ENCODE results near the gene TBX20.
"Not testable (repeated sequence)": the region's sequence is repeated elsewhere in the genome, so short reads cannot be mapped to it uniquely, and the experiment has no call there.

Gene TBX20

DNA sequence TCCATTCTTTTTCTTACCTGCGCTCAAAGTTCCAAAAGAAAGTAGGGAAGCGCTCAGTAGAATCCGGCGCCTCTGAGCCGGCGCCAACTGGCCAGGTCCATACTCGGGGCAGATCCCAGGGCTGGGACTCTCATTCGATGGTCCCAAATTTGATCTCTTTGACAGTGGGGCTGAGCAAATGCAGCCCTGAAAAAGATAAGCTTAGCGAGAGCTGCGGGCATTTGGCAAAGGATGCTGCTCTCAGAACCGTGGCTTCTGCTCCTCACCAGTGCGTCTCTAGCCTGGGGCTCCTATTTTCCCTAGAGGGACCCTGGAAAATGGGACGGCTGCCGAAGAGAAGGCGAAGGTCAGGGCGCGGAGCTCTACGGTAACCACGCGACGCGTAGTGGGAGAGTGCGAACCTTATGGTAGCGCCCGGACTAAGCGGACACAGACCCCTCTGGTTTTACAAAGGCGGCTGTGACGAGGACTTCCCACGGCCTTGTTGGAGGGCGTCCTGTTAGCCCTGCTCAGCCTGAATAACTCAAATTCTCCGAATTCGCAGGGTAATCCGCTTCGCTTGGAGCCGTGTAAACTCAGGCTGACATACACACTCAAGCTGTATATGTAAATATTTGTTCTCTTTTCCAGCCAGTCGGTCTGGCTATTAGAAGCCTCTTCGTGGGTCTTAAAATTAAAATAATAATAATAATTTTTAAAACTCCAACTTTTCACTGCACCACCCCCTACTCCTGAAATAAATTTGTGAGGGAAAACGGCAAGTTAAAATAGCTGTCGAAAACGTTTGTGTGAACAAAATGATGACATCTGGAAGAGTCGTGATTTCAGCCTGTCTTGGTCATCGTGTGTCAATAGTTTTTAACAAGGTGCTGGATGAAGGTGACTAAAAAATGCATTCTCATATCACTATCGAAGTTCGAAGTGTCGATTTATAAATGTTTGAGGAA lies 869 bp upstream of the TBX20 start:
- no peak for DNase-seq

DNA sequence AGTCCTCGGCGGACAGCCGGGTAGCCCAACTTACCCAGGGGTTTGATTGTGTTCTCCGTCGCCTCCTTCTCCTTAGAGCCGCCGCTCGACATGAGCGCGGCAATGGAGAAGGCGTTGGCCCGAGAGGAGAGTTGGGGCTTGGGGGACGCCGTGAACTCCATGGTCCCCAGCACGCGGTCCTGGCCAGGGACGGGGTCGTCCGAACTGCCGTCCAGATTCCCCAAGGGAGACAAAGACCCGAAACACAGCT lies 515 bp downstream of the TBX20 start:
- DNase-seq, result no peak

DNA sequence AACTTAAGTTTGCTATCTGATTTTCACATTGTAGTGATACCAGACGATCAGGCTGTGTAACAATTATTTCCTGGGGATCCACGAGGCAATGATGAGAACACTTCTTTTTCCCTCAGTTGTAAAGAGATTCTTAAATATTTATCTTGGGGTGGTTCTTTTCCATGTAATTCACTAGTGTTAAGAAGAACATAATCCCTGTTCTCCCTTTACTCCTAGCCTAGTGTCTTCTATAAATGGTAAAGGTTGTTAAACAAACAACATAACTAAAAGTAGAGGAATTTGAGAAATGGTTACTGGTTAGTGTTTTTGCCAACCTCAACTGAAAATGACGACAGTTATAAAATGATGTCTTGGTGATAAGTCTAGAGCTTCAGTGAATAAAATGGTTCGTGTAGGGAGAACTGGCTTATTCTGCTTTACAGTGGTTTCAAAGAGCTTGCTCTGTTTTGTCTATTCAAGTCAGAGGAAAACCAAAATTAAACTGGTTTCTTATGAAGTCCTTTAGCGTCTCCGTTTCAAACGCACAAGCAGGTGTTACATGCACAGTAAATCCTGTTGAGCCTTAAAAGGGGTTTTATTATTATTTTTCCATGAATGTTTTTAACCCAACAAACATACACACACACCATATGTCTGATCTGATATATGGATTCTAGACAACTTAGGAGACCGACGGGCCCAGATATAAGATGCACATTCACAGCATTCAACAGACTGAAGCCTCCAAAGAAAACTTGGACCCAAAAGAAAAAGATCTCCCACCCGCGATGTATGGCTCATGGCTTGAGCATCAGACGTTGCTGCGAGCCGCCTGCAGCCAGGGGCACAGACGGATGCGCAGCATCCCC lies 1.1 kb downstream of the TBX20 start:
- DNase-seq, result no peak

DNA sequence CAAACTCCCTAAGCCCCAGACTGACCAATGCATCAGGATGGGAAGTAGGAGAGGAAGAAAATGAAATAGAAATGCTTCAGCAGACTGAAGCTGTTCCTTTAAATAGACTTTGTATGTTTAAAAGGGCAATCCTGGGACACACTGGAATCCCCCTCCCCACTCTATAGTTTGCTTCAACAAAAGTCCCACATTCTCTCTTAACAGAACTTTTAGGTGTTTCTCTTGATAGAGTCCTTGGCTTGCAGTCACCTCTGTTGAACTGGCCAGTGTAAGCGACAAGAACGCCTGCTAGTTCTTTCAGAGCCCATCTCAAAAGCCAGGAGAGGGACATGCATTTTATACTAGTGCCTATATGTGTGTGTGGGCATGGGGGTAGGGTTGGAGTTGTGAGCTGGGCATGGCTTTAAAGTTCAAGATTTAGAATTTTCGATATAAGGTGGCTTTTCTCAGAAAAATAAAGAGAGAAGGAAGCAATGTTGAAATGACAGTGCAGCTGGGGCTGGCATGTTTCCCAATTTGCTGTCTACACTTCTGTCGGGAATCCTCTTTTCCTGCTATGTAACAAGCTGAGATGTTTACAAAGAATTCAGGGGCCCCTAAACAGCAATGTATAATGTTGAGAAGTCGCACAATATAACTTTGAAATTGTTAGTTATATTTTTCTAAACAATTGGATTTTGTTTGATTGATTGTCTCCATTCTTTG lies 2.1 kb downstream of the TBX20 start:
- no peak for DNase-seq

DNA sequence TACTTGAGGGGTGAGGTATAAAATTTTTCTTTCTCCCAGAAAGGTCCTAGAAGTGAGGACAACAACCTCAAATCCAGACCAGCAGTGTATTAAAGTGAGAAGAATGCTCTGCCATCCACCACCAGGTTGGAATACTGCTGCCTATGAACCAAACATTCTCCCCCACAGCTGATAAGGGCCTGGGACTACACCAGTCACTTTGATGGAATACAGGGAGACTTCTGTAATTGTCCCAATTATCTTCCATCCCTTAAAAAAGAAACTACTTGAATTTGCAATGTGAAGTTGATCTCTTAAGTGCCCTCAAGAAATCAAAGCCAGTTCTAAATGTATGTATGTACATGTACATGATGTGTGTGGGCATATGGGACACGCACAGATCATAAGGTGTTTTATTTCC lies 3.0 kb downstream of the TBX20 start:
- no peak for DNase-seq

DNA sequence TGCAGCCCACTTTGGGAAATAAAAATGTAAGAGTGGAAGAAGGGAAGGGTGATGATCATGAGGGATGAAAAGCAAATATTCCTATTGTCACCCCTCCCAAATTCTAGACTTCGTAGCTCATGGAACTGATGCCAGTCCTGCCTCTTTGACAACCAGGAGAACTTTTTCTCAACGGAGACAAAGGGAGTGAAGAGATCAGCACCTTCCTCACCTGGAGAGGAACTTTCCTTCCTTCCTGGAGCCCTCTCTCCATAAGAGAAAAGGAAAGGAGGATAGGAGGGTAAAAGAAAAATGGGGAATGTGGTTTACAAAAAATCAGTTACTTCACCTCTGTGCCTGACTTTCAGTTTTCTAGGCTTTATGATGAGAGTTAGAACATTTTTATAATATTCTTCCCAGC lies 3.4 kb downstream of the TBX20 start:
- DNase-seq, result no peak

GRCh38 chr7:35249537-35249907 lies 4.4 kb downstream of the TBX20 start:
- no peak for DNase-seq

DNA sequence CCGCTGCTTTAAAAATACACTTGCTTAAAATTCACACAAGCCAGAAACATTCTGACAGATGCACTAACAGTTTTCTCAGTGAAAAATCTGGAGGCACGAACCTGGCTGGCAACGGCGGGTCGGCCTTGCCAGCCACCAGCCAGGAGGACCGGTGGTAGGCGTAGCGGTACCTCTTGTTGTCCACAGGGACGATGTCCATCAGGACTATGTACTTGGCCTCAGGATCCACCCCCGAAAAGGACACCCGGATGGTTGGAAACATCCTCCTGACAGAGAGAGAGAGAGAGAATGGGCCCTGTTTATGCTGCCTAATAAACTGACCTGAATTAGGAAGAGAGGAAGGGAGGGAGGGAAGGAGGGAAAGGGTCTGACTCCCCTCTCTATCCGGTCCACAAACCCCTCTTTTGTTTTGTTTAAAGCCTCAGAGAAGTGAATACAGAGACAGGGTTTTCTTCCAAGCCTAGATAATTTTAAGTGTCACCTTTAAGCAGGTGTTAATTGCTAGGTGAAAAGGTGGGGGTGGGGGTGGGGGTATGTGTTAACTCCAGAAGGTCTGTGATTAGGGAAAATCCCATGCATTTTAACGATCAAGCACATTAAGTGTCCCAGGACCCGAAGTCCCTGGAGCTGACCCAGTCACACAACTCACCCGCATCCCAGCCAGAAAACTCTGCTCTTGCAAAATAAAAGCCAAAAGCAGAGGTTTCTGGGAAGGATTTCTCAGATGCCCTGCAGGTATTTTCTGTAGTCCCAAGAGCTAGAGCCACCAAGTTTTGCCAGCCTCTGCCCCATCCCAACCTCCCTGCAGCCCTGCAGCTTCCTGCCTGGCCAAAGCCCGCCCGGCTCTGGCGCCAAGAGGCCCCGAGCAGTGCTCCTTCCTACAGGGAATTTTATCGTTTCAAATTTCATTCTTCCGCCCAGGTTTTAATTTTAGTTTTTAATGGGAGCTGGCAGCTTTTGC lies 5.0 kb downstream of the TBX20 start:
- DNase-seq, result no peak

- DNase-seq, result no peak
Measured at GRCh38 chr7:35246819-35247218, 7.1 kb downstream of the TBX20 start.

DNA sequence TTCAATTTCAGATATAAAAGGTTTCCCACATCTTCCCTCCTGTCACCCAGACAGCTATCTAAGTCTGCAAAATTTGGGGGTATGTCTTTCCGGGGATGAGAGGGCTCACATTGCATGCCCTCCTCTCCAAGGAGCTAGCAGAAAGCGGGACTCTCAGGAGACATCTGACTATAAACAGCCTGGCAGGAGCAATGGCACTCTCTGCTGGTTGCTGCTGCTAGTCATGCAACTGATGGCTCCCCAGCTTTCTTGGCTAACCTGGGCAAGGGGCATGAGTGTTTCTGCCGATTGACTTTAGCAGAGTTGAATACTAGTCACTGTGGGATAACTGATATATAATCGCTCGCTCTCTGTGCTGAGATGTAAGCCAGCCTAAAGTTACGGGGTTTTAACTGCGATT lies 12.0 kb downstream of the TBX20 start:
- DNase-seq, result no peak

DNA sequence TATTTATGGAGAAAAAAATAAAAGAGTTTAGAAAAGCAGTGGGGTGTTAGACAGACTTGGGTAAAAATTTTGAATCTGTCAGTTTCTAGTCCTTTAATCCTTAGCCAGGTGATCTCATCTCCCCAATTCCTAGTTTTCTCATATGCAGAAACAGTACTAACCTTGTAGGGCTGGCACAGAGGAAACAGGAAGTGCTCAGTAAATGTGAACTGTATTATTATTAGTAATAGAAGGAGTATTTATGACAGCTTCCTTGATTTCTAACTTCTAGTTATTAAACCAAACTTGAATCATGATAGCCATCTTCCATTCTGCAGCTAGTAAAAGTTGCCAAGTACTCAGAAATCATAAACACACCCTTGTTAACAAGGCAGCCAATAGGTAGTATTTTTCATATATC lies 12.5 kb downstream of the TBX20 start:
- no peak for DNase-seq

DNA sequence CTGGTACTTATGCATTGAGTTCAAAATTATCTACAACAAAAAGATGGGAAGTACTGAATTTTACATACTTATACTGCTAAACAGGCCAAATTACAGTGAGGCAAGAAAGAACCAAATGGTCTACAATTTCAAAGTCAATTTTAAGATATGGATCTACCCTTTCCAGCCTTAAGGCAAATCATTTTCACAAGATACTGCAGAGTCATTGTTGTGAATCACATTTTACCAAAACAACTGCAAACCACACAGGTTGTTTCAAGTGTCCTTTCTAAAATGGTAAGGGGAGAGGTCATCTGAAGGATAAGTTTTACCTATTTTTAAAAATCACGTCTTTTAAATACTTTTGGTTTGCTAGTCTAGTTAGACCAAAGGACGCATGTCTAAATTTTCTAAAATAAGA lies 12.9 kb downstream of the TBX20 start:
- DNase-seq, result not testable (repeated sequence)

- DNase-seq, result not testable (repeated sequence)
Measured at GRCh38 chr7:35238456-35238855, 15.4 kb downstream of the TBX20 start.

DNA sequence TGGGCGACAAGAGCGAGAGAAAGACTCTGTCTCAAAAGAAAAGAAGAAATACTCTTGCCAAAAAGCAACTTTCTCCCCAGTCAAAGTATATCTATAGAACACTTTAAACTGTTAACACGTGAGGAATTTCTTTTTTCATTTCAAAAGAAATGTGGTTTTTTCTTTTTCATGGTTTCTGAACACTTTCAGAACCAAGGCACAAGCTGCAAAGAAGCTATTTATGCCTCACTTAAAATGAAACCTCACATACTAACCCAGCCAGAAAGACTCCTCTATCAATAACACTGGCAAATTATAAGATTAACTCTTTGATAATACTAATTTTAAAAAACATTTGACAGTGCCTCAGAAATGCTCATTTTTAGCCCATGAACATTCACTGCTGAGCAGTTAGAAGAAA lies 20.9 kb downstream of the TBX20 start:
- DNase-seq, result no peak

DNA sequence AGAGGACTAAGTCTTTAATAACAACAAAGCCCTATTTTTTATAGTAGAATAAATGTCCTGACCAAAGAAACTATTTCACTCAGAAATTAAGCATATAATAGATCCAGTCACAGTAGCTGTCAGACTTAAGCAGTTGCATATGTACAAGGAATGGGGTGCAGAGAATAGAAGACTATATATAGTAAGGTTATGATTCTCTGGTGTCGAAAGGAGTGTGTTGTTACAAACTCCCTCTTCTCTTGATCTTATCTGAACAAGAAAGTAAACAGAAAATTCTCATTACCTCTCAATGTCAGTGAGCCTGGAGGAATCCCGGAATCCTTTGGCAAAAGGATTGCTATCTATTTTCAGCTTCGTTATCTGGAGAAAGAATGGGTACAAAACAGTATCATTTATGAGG lies 22.7 kb downstream of the TBX20 start:
- not testable (repeated sequence) for DNase-seq

DNA sequence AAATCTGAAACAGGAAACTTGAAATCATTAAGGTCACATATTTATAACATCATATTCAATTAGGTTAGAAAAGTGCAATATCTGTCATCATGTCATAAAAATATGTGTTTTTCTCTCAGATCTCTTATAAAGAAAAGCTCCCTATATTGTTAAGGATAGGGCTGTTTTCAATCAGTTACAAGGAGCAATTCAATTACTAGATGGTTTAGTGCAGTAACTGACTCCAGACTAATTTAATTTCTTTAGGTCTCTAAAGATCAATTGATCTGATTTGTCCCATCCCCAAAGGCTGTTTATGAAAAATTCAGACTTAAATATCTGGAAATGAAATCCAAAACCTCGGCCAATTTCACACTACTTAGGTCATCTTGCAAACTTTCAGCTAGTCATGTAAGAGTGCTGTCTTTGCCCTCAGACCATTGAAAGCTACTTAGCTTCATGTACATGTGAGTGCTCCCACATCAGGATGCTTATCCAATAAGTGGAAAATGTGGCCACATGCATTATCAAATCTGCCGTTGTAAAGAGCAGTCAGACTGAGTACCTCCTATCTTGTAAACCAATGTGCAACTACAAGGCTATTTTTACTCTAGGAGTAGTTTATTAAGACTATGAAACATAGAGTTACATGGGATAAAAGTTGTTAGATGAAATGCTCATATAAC lies 24.7 kb downstream of the TBX20 start:
- not testable (repeated sequence) for DNase-seq

DNA sequence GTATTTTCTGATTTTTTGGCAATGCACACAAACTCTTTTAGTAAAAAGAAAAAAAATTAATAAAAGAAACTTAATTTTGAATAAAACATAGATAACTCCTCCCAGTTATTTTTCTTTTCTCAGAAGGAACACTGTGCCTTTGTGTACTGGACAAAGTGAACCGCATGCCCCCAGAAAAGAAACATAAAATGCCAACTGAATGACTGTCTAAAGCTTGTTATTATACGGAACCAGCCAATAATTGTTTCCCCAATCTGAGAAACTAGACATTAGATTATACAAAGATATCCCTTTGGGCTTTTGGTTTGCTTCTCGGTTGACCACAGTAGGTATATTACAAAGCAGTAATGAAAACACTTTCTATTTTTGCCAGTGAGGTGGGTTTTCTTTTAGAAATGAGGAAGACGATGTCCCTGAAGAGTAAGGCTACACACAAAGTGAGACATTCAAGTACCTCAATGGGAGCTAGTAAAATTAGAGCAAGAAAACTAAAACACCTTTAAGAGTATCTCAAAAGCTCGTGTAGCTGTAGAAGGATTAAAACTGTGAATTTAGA lies 25.3 kb downstream of the TBX20 start:
- not testable (repeated sequence) for DNase-seq

DNA sequence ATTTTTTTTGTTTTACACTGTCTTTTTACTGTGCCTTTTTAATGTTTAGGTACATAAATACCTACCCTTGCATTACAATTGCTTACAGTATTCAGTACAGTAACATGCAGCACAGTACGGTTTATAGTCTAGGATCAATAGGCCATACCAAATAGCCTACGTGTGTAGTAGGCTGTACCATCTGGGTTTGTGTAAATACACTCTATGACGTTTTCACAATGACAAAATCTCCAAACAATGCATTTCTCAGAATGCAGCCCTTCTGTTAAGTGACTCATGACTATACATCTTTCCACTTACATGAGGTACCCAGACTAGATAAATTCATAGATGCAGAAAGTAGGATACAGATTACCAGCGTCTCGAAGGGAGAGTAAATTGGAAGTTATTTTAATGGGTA lies 26.5 kb downstream of the TBX20 start:
- not testable (repeated sequence) for DNase-seq

- not testable (repeated sequence) for DNase-seq
Measured at GRCh38 chr7:35222445-35222844, 31.5 kb downstream of the TBX20 start.

DNA sequence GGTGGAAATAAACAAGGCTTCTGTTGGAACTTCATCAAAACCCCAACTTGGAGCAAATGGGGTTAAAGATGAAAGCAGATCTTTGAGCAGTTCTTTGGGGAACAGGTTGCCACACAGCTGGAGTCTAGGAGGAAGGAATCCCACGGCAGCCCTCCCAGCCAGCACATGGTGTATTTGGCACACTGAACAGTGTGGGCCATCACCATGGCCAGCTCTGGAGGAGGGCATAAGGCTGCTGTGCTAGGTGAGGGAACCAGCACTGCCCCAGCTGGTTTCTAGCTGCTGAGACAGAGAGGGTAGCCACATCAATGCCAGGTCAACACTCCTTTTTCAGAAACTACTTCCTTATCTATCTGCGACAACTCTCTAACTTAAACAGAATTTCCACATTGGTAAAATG lies 33.7 kb downstream of the TBX20 start:
- not testable (repeated sequence) for DNase-seq

GRCh38 chr7:35216033-35216432 lies 37.9 kb downstream of the TBX20 start:
- DNase-seq, result not testable (repeated sequence)
